ENCODE results near the gene ACIN1. TPM values are rescaled to one million over a fixed set of nuclear protein-coding genes. Genes with fewer than 3 reads are reported as not detected.

ACIN1 gene, protein sequence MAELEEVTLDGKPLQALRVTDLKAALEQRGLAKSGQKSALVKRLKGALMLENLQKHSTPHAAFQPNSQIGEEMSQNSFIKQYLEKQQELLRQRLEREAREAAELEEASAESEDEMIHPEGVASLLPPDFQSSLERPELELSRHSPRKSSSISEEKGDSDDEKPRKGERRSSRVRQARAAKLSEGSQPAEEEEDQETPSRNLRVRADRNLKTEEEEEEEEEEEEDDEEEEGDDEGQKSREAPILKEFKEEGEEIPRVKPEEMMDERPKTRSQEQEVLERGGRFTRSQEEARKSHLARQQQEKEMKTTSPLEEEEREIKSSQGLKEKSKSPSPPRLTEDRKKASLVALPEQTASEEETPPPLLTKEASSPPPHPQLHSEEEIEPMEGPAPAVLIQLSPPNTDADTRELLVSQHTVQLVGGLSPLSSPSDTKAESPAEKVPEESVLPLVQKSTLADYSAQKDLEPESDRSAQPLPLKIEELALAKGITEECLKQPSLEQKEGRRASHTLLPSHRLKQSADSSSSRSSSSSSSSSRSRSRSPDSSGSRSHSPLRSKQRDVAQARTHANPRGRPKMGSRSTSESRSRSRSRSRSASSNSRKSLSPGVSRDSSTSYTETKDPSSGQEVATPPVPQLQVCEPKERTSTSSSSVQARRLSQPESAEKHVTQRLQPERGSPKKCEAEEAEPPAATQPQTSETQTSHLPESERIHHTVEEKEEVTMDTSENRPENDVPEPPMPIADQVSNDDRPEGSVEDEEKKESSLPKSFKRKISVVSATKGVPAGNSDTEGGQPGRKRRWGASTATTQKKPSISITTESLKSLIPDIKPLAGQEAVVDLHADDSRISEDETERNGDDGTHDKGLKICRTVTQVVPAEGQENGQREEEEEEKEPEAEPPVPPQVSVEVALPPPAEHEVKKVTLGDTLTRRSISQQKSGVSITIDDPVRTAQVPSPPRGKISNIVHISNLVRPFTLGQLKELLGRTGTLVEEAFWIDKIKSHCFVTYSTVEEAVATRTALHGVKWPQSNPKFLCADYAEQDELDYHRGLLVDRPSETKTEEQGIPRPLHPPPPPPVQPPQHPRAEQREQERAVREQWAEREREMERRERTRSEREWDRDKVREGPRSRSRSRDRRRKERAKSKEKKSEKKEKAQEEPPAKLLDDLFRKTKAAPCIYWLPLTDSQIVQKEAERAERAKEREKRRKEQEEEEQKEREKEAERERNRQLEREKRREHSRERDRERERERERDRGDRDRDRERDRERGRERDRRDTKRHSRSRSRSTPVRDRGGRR
- 62.1 TPM for total RNA-seq

DNA sequence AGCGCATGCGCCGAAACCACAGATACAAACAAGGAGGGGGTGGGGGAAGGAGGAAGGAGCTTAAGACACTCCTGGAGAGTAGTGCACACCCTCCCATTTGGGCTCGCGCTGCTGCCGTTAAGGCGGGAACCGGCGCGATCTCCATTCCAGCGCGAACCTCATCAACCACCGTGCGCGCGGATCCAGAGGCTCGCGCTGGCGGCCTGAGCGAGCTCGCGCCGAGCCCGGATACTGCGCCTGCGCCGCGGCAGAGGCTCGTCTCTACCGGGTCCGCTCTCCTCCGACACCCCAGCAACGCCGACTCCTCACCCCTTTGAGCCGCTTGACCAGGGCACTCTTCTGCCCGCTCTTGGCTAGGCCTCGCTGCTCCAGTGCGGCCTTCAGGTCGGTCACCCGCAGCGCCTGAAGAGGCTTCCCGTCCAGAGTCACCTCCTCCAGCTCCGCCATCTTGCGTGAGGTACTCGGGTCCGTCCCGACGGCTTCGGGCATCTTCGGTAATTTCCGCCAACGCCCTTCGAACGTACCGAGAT is at the start of gene ACIN1:
TSS of gene ACIN1 (minus strand) at position 471 of the 530 bp plus-strand sequence. CDS start at position 447, 24 bp downstream.
- Histone ChIP-seq H3K4me1 (ENCODE audit: control insufficient read depth in 3 of 3, insufficient read depth in 3 of 3, low read length in 3 of 3) (peaks cover 21 to 30% (median 22%) of the 10 kb centered on the region in 3 donors), H3K9me3 (ENCODE audit: control insufficient read depth in 3 of 3, low read length in 3 of 3) (no peaks in the 10 kb centered on the region), H3K9ac (ENCODE audit: low read depth in 1 of 3, low read length in 3 of 3) (peak within 1 kb of the TSS; percentile 92 to 99 (median 98)), H3K4me3 (ENCODE audit: low read length in 3 of 3) (peak within 1 kb of the TSS; percentile 90 to 98 (median 96)), H3K36me3 (ENCODE audit: control insufficient read depth in 3 of 3, insufficient read depth in 3 of 3, low read length in 3 of 3) (peaks cover 14 to 48% (median 38%) of the 10 kb centered on the region in 3 donors), H3K27ac (ENCODE audit: low read depth, low read length) (peak within 1 kb of the TSS; percentile 98), H3K27me3 (ENCODE audit: control insufficient read depth in 3 of 3, insufficient read depth in 3 of 3, low read length in 3 of 3) (no peaks in the 10 kb centered on the region)

DNA sequence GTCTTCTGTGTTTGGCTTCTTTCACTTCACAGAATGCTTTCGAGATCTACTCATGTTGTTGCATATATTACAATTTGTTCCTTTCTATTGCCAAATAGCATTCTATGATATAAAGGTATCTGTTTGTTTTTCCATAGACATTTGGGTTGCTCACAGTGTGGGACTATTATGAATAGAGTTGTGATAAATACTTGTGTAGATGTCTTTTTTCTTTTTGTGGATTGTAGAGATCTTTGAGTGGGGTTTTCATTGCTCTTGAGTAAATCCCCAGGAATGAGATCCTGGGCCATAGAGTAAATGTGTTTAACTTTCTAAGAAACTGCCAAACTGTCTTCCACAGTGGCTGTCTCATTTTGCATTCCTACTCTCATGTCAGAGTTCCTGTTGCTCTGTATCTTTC is 49.0 kb upstream of the ACIN1 start:
- H3K36me3 ChIP-seq (ENCODE audit: control insufficient read depth in 3 of 3, insufficient read depth in 3 of 3, low read length in 3 of 3): peaks cover 15 to 29% (median 21%) of the 10 kb centered on the region in 3 donors
- no peaks in the 10 kb centered on the region for H3K27me3 ChIP-seq (ENCODE audit: control insufficient read depth in 3 of 3, insufficient read depth in 3 of 3, low read length in 3 of 3)
- no peak overlapping the region for H3K9ac ChIP-seq (ENCODE audit: low read depth in 1 of 3, low read length in 3 of 3)
- no peak overlapping the region for H3K27ac ChIP-seq (ENCODE audit: low read depth, low read length)
- no peak overlapping the region for H3K4me3 ChIP-seq (ENCODE audit: low read length in 3 of 3)
- H3K4me1 ChIP-seq (ENCODE audit: control insufficient read depth in 3 of 3, insufficient read depth in 3 of 3, low read length in 3 of 3): peaks cover 40 to 55% (median 43%) of the 10 kb centered on the region in 3 donors
- no peaks in the 10 kb centered on the region for H3K9me3 ChIP-seq (ENCODE audit: control insufficient read depth in 3 of 3, low read length in 3 of 3)

DNA sequence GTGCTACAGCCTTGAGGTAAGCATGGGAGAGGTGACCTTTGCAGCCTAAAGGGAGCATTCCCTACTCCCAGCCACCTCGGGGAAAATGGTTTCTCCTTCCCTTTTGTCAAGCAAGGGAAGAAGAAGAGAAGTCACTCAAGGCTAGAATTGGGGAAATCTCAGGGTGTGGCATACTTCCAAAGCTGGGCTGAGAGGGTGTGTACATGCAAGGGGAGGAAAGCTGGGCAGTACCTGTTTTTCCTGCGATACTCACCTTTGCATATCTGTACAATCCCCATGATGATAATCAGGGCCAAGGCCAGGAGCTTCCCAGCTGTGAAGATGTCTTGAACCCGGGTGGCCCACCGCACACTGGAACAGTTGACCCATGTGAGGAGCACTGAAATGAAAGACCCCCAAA is 47.9 kb upstream of the ACIN1 start:
- Histone ChIP-seq H3K27ac (ENCODE audit: low read depth, low read length) (peak overlapping the region; percentile 28), H3K9me3 (ENCODE audit: control insufficient read depth in 3 of 3, low read length in 3 of 3) (no peaks in the 10 kb centered on the region), H3K27me3 (ENCODE audit: control insufficient read depth in 3 of 3, insufficient read depth in 3 of 3, low read length in 3 of 3) (no peaks in the 10 kb centered on the region), H3K9ac (ENCODE audit: low read depth in 1 of 3, low read length in 3 of 3) (peak overlapping the region in 1 of 3 donors; percentile 18), H3K36me3 (ENCODE audit: control insufficient read depth in 3 of 3, insufficient read depth in 3 of 3, low read length in 3 of 3) (peaks cover 19 to 39% (median 29%) of the 10 kb centered on the region in 3 donors), H3K4me3 (ENCODE audit: low read length in 3 of 3) (no peak overlapping the region), H3K4me1 (ENCODE audit: control insufficient read depth in 3 of 3, insufficient read depth in 3 of 3, low read length in 3 of 3) (peaks cover 38 to 49% (median 39%) of the 10 kb centered on the region in 3 donors)

DNA sequence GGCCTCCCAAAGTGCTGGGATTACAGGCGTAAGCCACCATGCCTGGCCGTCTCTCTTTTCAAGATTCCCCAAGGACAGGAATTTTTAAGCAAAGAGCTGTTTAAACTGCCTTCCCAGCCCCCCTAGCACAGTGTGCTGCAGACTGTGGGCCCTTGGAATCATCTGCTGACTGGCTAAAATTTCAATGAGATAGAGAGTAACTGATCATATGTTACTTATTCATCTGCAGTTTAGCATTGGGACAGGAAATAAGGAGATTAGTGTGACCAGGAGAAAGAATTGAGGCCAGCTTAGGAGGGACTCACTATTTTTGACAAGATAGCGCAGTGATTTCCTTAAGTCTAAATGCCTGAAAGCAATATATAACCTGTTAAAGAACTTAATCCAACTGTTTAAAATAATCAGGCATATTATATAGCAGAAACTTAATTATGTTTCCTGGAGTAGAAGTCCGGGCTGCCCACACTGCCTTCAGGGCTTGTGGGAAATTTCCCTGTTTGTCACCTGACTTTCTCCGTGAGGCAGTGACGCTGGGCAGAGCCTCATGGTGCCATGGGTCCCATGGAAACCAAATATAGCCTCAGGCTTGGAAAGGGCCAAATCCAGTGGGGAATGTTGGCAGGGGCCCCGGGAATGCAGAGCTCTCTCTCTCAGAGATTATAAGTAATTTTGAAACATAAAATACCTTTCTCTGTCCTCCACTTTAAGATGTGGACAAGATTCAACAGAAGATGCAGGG is 46.9 kb upstream of the ACIN1 start:
- Histone ChIP-seq H3K4me3 (ENCODE audit: low read length in 3 of 3) (peak overlapping the region in 1 of 3 donors; percentile 4), H3K36me3 (ENCODE audit: control insufficient read depth in 3 of 3, insufficient read depth in 3 of 3, low read length in 3 of 3) (peaks cover 26 to 48% (median 38%) of the 10 kb centered on the region in 3 donors), H3K27me3 (ENCODE audit: control insufficient read depth in 3 of 3, insufficient read depth in 3 of 3, low read length in 3 of 3) (no peaks in the 10 kb centered on the region), H3K9ac (ENCODE audit: low read depth in 1 of 3, low read length in 3 of 3) (no peak overlapping the region), H3K9me3 (ENCODE audit: control insufficient read depth in 3 of 3, low read length in 3 of 3) (no peaks in the 10 kb centered on the region), H3K27ac (ENCODE audit: low read depth, low read length) (peak overlapping the region; percentile 55), H3K4me1 (ENCODE audit: control insufficient read depth in 3 of 3, insufficient read depth in 3 of 3, low read length in 3 of 3) (peaks cover 29 to 44% (median 33%) of the 10 kb centered on the region in 3 donors)

DNA sequence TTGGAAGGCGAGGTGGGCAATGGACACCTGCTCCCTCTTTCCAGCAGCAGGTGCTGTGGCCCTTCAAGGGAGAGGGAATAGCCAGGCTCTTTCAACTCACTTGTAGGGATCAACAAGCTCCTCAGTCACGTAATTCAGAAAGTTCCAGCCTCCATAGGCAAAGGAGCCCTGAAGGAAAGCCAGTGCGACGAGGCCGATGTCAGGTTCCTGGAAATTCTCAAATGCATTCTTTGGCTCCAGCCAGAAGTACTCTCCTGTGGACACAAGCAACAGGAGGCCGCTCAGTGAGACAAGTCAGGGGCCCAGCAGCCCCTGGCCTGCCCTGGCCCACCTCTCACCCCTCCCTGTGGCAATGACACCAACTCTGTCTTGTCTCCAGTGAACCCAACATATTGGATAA is 45.4 kb upstream of the ACIN1 start:
- H3K36me3 ChIP-seq (ENCODE audit: control insufficient read depth in 3 of 3, insufficient read depth in 3 of 3, low read length in 3 of 3): peaks cover 37 to 60% (median 49%) of the 10 kb centered on the region in 3 donors
- H3K4me3 ChIP-seq (ENCODE audit: low read length in 3 of 3): no peak overlapping the region
- H3K27me3 ChIP-seq (ENCODE audit: control insufficient read depth in 3 of 3, insufficient read depth in 3 of 3, low read length in 3 of 3): no peaks in the 10 kb centered on the region
- H3K4me1 ChIP-seq (ENCODE audit: control insufficient read depth in 3 of 3, insufficient read depth in 3 of 3, low read length in 3 of 3): peaks cover 15 to 30% (median 19%) of the 10 kb centered on the region in 3 donors
- H3K27ac ChIP-seq (ENCODE audit: low read depth, low read length): no peak overlapping the region
- H3K9ac ChIP-seq (ENCODE audit: low read depth in 1 of 3, low read length in 3 of 3): no peak overlapping the region
- no peaks in the 10 kb centered on the region for H3K9me3 ChIP-seq (ENCODE audit: control insufficient read depth in 3 of 3, low read length in 3 of 3)

DNA sequence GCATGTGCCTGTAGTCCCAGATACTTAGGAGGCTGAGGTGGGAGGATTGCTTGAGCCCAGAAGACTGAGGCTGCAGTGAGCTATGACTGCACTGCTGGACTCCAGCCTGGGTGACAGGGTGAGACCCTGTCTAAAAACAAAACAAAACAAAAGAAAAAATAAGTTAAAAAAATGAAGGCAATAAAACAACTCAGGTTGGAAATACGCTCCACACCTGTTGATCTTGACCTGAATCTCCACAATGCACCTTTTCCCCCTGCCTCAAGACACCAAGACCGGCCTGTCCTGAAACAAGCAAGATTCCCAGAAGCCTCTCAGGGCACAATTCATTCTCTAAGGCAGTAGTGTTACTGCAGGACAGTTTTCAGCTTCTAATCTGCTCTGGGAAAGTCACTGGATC is 44.9 kb upstream of the ACIN1 start:
- H3K4me3 ChIP-seq (ENCODE audit: low read length in 3 of 3): no peak overlapping the region
- H3K4me1 ChIP-seq (ENCODE audit: control insufficient read depth in 3 of 3, insufficient read depth in 3 of 3, low read length in 3 of 3): peaks cover 15 to 30% (median 19%) of the 10 kb centered on the region in 3 donors
- H3K27me3 ChIP-seq (ENCODE audit: control insufficient read depth in 3 of 3, insufficient read depth in 3 of 3, low read length in 3 of 3): no peaks in the 10 kb centered on the region
- H3K27ac ChIP-seq (ENCODE audit: low read depth, low read length): no peak overlapping the region
- H3K9ac ChIP-seq (ENCODE audit: low read depth in 1 of 3, low read length in 3 of 3): no peak overlapping the region
- H3K36me3 ChIP-seq (ENCODE audit: control insufficient read depth in 3 of 3, insufficient read depth in 3 of 3, low read length in 3 of 3): peaks cover 37 to 60% (median 49%) of the 10 kb centered on the region in 3 donors
- no peaks in the 10 kb centered on the region for H3K9me3 ChIP-seq (ENCODE audit: control insufficient read depth in 3 of 3, low read length in 3 of 3)

DNA sequence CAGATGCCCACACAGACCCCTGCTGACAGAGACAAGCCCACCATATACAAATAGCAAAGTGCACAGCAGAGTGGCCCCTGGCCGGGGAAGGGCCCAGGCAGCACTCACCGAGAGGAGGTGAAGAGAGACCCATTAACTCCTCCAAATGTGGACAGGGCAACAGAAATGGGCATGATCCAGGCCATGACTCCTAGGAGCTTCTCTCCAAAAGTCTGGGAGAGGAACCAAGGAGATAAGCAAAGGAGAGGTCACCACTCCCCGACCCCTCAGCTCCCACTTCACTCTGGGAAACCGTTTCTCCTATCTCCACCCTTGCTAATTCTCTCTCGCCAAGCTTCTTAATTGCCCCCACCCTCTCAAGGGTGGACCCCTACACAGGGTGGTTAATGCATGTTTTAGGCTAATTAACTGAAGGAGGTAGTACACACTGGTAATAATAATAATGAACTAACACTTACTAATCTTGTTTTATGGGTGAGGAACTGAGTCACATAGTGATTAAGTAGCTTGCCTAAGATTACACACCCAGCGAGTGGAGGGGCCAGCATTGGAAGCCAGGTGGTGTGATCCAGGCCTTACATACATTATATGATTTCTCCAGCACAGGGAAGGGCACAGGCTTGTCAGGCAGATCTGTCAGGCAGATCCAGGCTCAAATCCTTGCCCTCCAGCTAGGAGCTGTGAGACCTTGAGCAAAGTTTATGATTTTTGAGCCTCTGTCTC is 43.0 kb upstream of the ACIN1 start:
- H3K27me3 ChIP-seq (ENCODE audit: control insufficient read depth in 3 of 3, insufficient read depth in 3 of 3, low read length in 3 of 3): no peaks in the 10 kb centered on the region
- H3K36me3 ChIP-seq (ENCODE audit: control insufficient read depth in 3 of 3, insufficient read depth in 3 of 3, low read length in 3 of 3): peaks cover 40 to 55% (median 48%) of the 10 kb centered on the region in 3 donors
- H3K9me3 ChIP-seq (ENCODE audit: control insufficient read depth in 3 of 3, low read length in 3 of 3): no peaks in the 10 kb centered on the region
- H3K4me1 ChIP-seq (ENCODE audit: control insufficient read depth in 3 of 3, insufficient read depth in 3 of 3, low read length in 3 of 3): peaks cover 8 to 18% (median 9%) of the 10 kb centered on the region in 3 donors
- peak overlapping the region in 2 of 3 donors; percentile 33 to 40 for H3K9ac ChIP-seq (ENCODE audit: low read depth in 1 of 3, low read length in 3 of 3)
- H3K4me3 ChIP-seq (ENCODE audit: low read length in 3 of 3): no peak overlapping the region
- H3K27ac ChIP-seq (ENCODE audit: low read depth, low read length): no peak overlapping the region

DNA sequence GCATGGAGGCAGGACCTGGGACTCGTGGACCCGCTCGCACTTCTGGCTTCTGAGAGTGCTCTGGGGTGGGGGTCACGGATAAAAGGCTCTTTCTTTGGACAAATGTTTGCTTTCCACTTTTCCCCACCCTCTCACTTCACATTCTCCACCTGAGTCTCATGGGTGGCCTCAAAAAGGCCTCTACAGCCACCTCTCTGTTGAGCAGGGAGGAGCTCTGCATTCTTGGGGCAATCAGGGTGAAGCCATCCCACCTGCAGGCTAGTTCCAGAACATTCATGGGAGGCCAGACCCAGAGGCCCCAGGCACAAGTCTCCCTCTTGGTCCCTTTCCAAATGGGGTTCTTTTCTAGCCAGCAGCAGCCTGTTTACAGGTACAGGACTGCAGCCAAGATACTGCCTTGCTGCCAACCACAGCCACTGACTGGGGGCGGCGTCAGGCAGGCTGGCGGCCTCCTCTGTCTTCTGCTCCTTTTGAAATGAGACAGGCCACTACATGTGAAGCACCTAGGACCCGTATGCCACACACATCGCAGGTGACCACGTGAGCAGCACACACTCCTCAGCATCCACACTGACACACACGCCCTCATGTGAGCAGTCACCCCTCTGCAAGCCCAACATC is 42.4 kb upstream of the ACIN1 start:
- Histone ChIP-seq H3K27ac (ENCODE audit: low read depth, low read length) (no peak overlapping the region), H3K27me3 (ENCODE audit: control insufficient read depth in 3 of 3, insufficient read depth in 3 of 3, low read length in 3 of 3) (no peaks in the 10 kb centered on the region), H3K9ac (ENCODE audit: low read depth in 1 of 3, low read length in 3 of 3) (peak overlapping the region in 2 of 3 donors; percentile 33 to 40), H3K4me1 (ENCODE audit: control insufficient read depth in 3 of 3, insufficient read depth in 3 of 3, low read length in 3 of 3) (peaks cover 5 to 12% (median 5%) of the 10 kb centered on the region in 3 donors), H3K36me3 (ENCODE audit: control insufficient read depth in 3 of 3, insufficient read depth in 3 of 3, low read length in 3 of 3) (peaks cover 40 to 51% (median 44%) of the 10 kb centered on the region in 3 donors), H3K4me3 (ENCODE audit: low read length in 3 of 3) (no peak overlapping the region), H3K9me3 (ENCODE audit: control insufficient read depth in 3 of 3, low read length in 3 of 3) (no peaks in the 10 kb centered on the region)
